Measurements from ENCODE around the gene GSK3B.

DNA sequence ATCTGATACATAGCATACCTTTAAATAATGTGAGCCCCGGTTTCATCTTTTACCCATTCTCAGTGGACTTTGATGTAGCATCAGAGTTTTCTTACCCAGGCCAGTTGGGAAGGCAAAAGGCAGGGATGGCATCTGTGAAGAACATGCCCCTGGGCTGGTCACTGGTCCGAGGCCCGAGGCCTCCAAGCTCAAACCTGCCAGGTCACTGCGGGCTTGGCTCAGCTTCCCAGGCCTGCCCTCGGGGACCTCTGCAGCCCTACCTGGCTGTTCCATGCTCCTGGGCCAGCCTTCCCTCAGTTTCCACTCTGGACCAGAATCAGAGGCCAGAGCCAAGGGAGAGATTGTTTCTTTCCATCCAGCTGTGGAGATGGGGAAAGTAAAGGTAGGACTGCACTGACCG, 285.4 kb downstream of the GSK3B start:
- TF ChIP-seq, protein P1, sequence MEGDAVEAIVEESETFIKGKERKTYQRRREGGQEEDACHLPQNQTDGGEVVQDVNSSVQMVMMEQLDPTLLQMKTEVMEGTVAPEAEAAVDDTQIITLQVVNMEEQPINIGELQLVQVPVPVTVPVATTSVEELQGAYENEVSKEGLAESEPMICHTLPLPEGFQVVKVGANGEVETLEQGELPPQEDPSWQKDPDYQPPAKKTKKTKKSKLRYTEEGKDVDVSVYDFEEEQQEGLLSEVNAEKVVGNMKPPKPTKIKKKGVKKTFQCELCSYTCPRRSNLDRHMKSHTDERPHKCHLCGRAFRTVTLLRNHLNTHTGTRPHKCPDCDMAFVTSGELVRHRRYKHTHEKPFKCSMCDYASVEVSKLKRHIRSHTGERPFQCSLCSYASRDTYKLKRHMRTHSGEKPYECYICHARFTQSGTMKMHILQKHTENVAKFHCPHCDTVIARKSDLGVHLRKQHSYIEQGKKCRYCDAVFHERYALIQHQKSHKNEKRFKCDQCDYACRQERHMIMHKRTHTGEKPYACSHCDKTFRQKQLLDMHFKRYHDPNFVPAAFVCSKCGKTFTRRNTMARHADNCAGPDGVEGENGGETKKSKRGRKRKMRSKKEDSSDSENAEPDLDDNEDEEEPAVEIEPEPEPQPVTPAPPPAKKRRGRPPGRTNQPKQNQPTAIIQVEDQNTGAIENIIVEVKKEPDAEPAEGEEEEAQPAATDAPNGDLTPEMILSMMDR (conservative IDR thresholded peaks at IDR 0.05 in 1 of 2, IDR thresholded peaks at IDR 0.05 in 1 of 2; ENCODE audit: low read depth in 1 of 2, low read length in 2 of 2): no peak
- TF ChIP-seq EZH2 (IDR thresholded peaks at IDR 0.05; ENCODE audit: low read length, missing control alignments): no peak

All from fibroblast of lung (primary cell).